K562 (cell line): ENCODE data around the gene GFOD2. TPM values are rescaled to one million over a fixed set of nuclear protein-coding genes. Genes with fewer than 3 reads are reported as not detected.

Experiments
- ATAC-seq: fragments of 200-7000 bp; cut with Tn5 transposase; 3 replicates; pipeline ENCODE4 v1.9.1; 2020; ENCODE audit warnings: moderate library complexity
- BruUV-seq: library from RNA; stranded (reverse); fragments of 400-500 nt; replicated peaks from 2 replicates; lab custom pipeline; 2021; lab: Mats Ljungman, UMichigan
- CTCF ChIA-PET: fragments of 300-600 bp; formaldehyde crosslinking; extraction: SDS; loops from one replicate; lab custom pipeline; 2021; ENCODE audit warnings: low intra/inter-chr PET ratio; lab: Yijun Ruan, JAX
- POLR2A ChIA-PET: fragments of 300-600, 350-650 bp; sonication (Branson Sonifier 250); formaldehyde crosslinking; extraction: SDS; loops from one replicate; lab custom pipeline; 2021; ENCODE audit warnings: antibody characterized with exemption, inconsistent platforms; lab: Yijun Ruan, JAX
- DNase-seq, 4 experiments: peaks; one replicate each; pipeline versions ENCODE4 v3.0.0 to v3.0.0-alpha.2; 2011 to 2018; ENCODE audit warnings: low spot score in 3 of 4, mixed read lengths in 3 of 4; ENCODE audit errors: extremely low read depth in 1 of 4
- FAIRE-seq: peaks from 2 replicates; lab custom pipeline; 2011; peaks lifted over from hg19 to GRCh38; lab: Jason Lieb, UNC
- H2AFZ ChIP-seq: 2 replicates; pipeline ENCODE4 v1.6.0; 2011; ENCODE audit warnings: low read depth, low read length, control low read depth, inconsistent platforms
- H3K27ac ChIP-seq: fragments of 200-600 bp; 3 replicates; pipeline ENCODE4 v1.8.0; 2011; ENCODE audit warnings: low read depth, mild to moderate bottlenecking, control low read depth, inconsistent platforms, low read length, moderate library complexity, mixed read lengths; ENCODE audit errors: extremely low read depth
- H3K27me3 ChIP-seq, 2 experiments: fragments of 300-600 bp in 1 of 2; 2 replicates in 1 of 2; 3 replicates in 1 of 2; pipeline versions ENCODE4 v1.6.0 to v1.8.0; 2011; ENCODE audit warnings: inconsistent platforms in 2 of 2, low read length in 2 of 2, mild to moderate bottlenecking in 1 of 2, mixed read lengths in 1 of 2, moderate library complexity in 1 of 2; ENCODE audit not compliant: control insufficient read depth in 2 of 2, insufficient read depth in 2 of 2
- H3K36me3 ChIP-seq: fragments of 300-600 bp; 3 replicates; pipeline ENCODE4 v1.8.0; 2011; ENCODE audit warnings: mild to moderate bottlenecking, low read length, inconsistent platforms; ENCODE audit not compliant: control insufficient read depth, insufficient read depth
- H3K4me1 ChIP-seq, 2 experiments: fragments of 200-600 bp in 1 of 2; replicated peaks in 1 of 2; 2 replicates in 1 of 2; 3 replicates in 1 of 2; pipeline versions ENCODE4 v1.5.1 to v1.8.0; 2011; ENCODE audit warnings: inconsistent platforms in 2 of 2, low read length in 2 of 2, mild to moderate bottlenecking in 1 of 2, mixed read lengths in 1 of 2, moderate library complexity in 1 of 2; ENCODE audit not compliant: control insufficient read depth in 2 of 2, insufficient read depth in 2 of 2
- H3K4me2 ChIP-seq: 2 replicates; pipeline ENCODE4 v1.6.1; 2011; ENCODE audit warnings: low read length, control low read depth, inconsistent platforms, mixed read lengths; ENCODE audit not compliant: insufficient read depth
- H3K4me3 ChIP-seq: fragments of 200-600 bp; sonication (generic), shearing (Covaris generic); 2 replicates; pipeline ENCODE4 v1.5.1; 2016; ENCODE audit warnings: control low read depth, inconsistent platforms
- H3K79me2 ChIP-seq: fragments of 200-600 bp; 3 replicates; pipeline ENCODE4 v1.8.0; 2011; ENCODE audit warnings: low read length, inconsistent platforms; ENCODE audit not compliant: control insufficient read depth, insufficient read depth
- H3K9ac ChIP-seq, 2 experiments: 2 replicates each; pipeline versions ENCODE4 v1.6.0 to v1.6.1; 2011; ENCODE audit warnings: low read depth in 2 of 2, low read length in 2 of 2, control low read depth in 1 of 2, inconsistent platforms in 1 of 2, mild to moderate bottlenecking in 1 of 2, mixed read lengths in 1 of 2; ENCODE audit not compliant: insufficient read depth in 1 of 2
- H3K9me1 ChIP-seq: one replicate; pipeline ENCODE4 v1.6.0; 2011; ENCODE audit warnings: inconsistent platforms, mild to moderate bottlenecking, low read length, moderate library complexity; ENCODE audit not compliant: control insufficient read depth, insufficient read depth
- H3K9me3 ChIP-seq: replicated peaks from 2 replicates; pipeline ENCODE4 v1.5.1; 2011; ENCODE audit warnings: low read depth, low read length, inconsistent platforms; ENCODE audit not compliant: control insufficient read depth, insufficient read depth
- H4K20me1 ChIP-seq: replicated peaks from 2 replicates; pipeline ENCODE4 v1.6.1; 2011; ENCODE audit warnings: low read length, inconsistent platforms, mixed read lengths; ENCODE audit not compliant: control insufficient read depth, insufficient read depth
- CHD2 ChIP-seq: IDR thresholded peaks from 2 replicates; pipeline ENCODE4 v1.6.1; 2011; ENCODE audit warnings: low read depth, low read length
- CREM ChIP-seq: IDR thresholded peaks from 2 replicates; pipeline ENCODE4 v1.6.1; 2014; ENCODE audit warnings: antibody characterized with exemption, low read depth
- FOXJ2 ChIP-seq: fragments of 200-800 bp; sonication (Bioruptor generic); IDR thresholded peaks from 2 replicates; pipeline ENCODE4 v1.6.1; 2016; ENCODE audit warnings: missing genetic modification characterization, missing compliant biosample characterization
- OTX1 ChIP-seq: fragments of 450-650 bp; formaldehyde crosslinking; IDR thresholded peaks from 2 replicates; pipeline ENCODE4 v1.4.0; 2022; ENCODE audit warnings: mild to moderate bottlenecking
- PCBP1 ChIP-seq: fragments of 200-400 bp; formaldehyde crosslinking; IDR thresholded peaks from 2 replicates; pipeline ENCODE4 v1.6.1; 2018; ENCODE audit warnings: mild to moderate bottlenecking, low read depth, low read length; ENCODE audit not compliant: poor library complexity, severe bottlenecking
- TCF7L2 ChIP-seq: fragments of 150-350 bp; IDR thresholded peaks from 2 replicates; pipeline ENCODE4 v1.6.1; 2016; ENCODE audit warnings: low read depth, mild to moderate bottlenecking, low read length, moderate library complexity
- WHSC1 ChIP-seq: IDR thresholded peaks from one replicate; pipeline ENCODE4 v1.6.1; 2012; ENCODE audit warnings: low read length, control low read depth, inconsistent platforms
- ZNF146 ChIP-seq: IDR thresholded peaks from one replicate; pipeline ENCODE4 v1.6.1; 2018; ENCODE audit warnings: missing compliant biosample characterization; ENCODE audit not compliant: unreplicated experiment
- ZNF3 ChIP-seq: fragments of 250-450 bp; sonication (Bioruptor Pico); IDR thresholded peaks from 2 replicates; pipeline ENCODE4 v1.5.0; 2021; ENCODE audit warnings: mild to moderate bottlenecking, moderate library complexity
- WGBS: fragments of 100-300 bp; shearing (Covaris generic); methylation state at CpG from one replicate; pipeline ENCODE4 v1.1.6; 2016; ENCODE audit warnings: low coverage, mixed read lengths; ENCODE audit not compliant: insufficient coverage; ENCODE audit errors: missing lambda C conversion rate; 5-methylcytosine and 5-hydroxymethylcytosine counted together
- in situ Hi-C: fragments of 300-500 bp; cut with MboI; formaldehyde crosslinking; loops from 4 replicates; pipeline ENCODE4 v1.15.0; 2018; ENCODE audit warnings: inconsistent platforms, mixed read lengths
- intact Hi-C: fragments of 100-400 bp; cut with micrococcal nuclease; formaldehyde crosslinking; loops from 2 replicates; pipeline ENCODE4 v1.14.2; 2022
- polyA plus RNA-seq, 8 experiments: library from polyadenylated mRNA; depleted of rRNA in 4 of 8; stranded (reverse) in 5 of 8; unstranded in 3 of 8; fragments of >200 nt; fragmentation: Nextera tagmentation in 2 of 8; fragmentation: Illumina TruSeq in 1 of 8; extraction: Ambion mirVana in 2 of 8; extraction: Trizol in 1 of 8; gene quantifications; 2 replicates each; pipeline versions ENCODE4 v1.2.1 to v1.2.3, GENCODE V29; 2011 to 2014; ENCODE audit warnings: inconsistent platforms in 1 of 8, missing spikeins in 1 of 8
- total RNA-seq, 7 experiments: library from RNA; depleted of rRNA in 6 of 7; stranded (reverse); fragments of >200 nt in 6 of 7; fragmentation: Illumina TruSeq in 2 of 7; extraction: Trizol in 2 of 7; gene quantifications; 2 replicates each; pipeline versions ENCODE4 v1.2.1 to v1.2.3, GENCODE V29; 2011 to 2021; ENCODE audit warnings: low replicate concordance in 1 of 7

GFOD2 gene
- total and polyA plus RNA-seq, 9 of the 15 experiments (the other 6 are each of a cell fraction or from before 2014, with no cell fraction given), result 1.9 to 15.8 (median 11.1) TPM

DNA sequence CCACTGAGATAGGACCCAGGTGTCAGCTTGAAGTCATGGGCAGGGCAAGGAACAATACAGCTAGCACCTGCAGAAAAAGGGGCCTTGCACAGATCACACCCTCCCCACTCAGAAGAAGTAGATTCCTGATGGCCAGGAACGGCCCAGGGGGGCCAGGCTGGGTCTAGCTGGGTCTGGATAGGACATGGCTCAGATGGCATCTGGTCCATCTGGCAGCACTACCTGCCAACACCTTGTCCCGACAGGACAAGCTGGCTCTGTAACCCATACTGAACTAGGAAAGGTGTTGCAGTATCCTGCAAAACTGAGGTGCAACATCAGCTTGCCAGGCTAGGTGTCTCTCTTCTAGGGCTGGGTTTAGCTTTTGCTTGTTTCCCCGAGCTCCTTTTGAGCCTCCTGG is 38.9 kb upstream of the GFOD2 start:
- no peaks in the 10 kb centered on the region for H3K9me3 ChIP-seq
- intact Hi-C loops (no loop called here), in situ Hi-C loops (no loop called here)
- no peaks in the 10 kb centered on the region for H3K79me2 ChIP-seq
- no peak overlapping the region for H3K9ac ChIP-seq
- H3K4me1 ChIP-seq, result peaks cover 2 to 5% of the 10 kb centered on the region in 2 experiments; a peak in 4 of 5 replicates
- FAIRE-seq (no peak), ATAC-seq (no peak), DNase-seq (no peak)
- H2AFZ ChIP-seq, result no peak overlapping the region
- WGBS, result 63% methylated on average over 3 of the region's 3 CpGs
- ChIA-PET POLR2A (interaction anchor here (0.6 to 1.4 kb wide), 4 partner anchors 9 to 231 kb away, joined by 3 to 5 read pairs (median 4); no protein-coding TSS in a partner anchor), CTCF (no interaction called here)
- BruUV-seq, result no TSS peak
- H4K20me1 ChIP-seq, result 0 out of 2 replicates have a peak, but pooled peaks cover 4% of the 10 kb centered on the region
- TF ChIP-seq ZNF3 (CRISPR knock-in tag) (no peak), TCF7L2 (no peak), WHSC1 (no peak), OTX1 (CRISPR knock-in tag) (no peak), FOXJ2 (tag) (no peak), CREM (no peak), ZNF146 (CRISPR knock-in tag) (no peak), PCBP1 (no peak), CHD2 (no peak)
- H3K27ac ChIP-seq, result no peak overlapping the region
- H3K9me1 ChIP-seq, result peaks cover 3% of the 10 kb centered on the region
- no peaks in the 10 kb centered on the region for H3K27me3 ChIP-seq
- peaks cover 7% of the 10 kb centered on the region; the same call in 1 of the 3 replicates for H3K36me3 ChIP-seq
- H3K4me2 ChIP-seq, result no peak overlapping the region
- no peak overlapping the region for H3K4me3 ChIP-seq
